ENCODE data around the gene ACSS3. TPM values are rescaled to one million over a fixed set of nuclear protein-coding genes. Genes with fewer than 3 reads are reported as not detected.
"Not testable (repeated sequence)": the region's sequence is repeated elsewhere in the genome, so short reads cannot be mapped to it uniquely, and the experiment has no call there.

ACSS3 gene
- total RNA-seq, 3 donors from 2014 or later: 0.69 to 6.4 (median 1.9) TPM

DNA sequence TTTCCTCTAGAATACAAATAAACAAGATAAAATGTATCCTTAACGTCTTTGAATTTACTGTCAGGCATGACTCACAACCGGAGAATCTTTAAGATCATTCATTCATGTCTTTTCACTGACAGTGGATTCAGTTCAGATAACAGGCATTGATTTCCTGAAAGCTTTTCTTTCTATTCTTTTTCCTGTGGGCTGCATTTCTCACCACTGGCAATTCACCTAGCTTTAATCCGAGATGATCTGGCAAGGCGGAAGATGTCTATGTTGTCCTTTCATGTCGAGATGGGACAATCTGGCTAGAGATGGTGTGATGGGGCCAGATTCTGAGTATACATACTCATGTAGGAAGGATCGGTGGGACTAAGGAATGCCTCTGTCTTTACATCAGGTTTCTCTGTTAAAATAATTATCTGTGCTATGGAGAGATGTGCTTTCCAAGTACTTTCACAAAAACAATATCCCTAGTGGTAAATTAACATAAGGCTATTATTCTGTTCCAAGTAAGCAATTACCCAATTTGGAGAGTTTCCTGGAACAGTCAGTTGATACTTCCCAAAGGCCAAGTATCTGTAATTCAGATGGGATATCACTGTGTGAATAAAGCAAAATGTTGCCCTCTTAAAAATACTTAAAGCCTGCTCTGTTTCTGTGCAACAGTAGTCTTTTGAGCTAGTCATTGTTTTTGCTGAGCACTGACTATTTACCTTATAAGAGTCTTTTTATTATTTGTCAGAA lies 17.8 kb downstream of the ACSS3 start:
- intact Hi-C loops (cut with DNase I, micrococcal nuclease): no loop called here
- no peak for DNase-seq
- no peak for ATAC-seq

DNA sequence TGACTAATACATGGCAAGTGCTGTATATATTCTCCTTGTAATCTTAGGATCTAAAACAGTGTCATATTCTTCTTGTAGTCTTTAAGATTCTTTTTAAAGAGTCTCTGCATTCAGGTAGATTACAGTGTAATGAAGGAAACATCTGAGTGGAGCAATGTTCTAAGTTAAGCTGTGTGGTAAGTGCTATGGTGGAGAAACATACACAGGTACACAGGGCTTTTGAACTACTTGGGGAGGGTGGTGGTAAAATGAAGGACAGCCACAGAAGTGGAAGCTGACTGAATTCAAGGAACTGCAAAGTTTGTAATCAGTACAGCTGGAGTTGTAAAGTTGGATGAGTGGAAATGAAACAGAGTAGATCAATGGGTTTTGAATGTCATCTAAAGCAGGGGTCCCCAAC lies 27.8 kb downstream of the ACSS3 start:
- Histone ChIP-seq H3K4me3 (no peak overlapping the region), H3K9me3 (no peaks in the 10 kb centered on the region), H3K4me1 (ENCODE audit: low read depth) (no peaks in the 10 kb centered on the region), H3K36me3 (ENCODE audit: low read depth) (no peaks in the 10 kb centered on the region)
- no peak for DNase-seq
- intact Hi-C loops (cut with DNase I, micrococcal nuclease): no loop called here
- TF ChIP-seq, protein P1, sequence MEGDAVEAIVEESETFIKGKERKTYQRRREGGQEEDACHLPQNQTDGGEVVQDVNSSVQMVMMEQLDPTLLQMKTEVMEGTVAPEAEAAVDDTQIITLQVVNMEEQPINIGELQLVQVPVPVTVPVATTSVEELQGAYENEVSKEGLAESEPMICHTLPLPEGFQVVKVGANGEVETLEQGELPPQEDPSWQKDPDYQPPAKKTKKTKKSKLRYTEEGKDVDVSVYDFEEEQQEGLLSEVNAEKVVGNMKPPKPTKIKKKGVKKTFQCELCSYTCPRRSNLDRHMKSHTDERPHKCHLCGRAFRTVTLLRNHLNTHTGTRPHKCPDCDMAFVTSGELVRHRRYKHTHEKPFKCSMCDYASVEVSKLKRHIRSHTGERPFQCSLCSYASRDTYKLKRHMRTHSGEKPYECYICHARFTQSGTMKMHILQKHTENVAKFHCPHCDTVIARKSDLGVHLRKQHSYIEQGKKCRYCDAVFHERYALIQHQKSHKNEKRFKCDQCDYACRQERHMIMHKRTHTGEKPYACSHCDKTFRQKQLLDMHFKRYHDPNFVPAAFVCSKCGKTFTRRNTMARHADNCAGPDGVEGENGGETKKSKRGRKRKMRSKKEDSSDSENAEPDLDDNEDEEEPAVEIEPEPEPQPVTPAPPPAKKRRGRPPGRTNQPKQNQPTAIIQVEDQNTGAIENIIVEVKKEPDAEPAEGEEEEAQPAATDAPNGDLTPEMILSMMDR (IDR thresholded peaks at IDR 0.05): no peak
- no peak for ATAC-seq

More for the DNA sequence above, 17.8 kb downstream of the ACSS3 start:
- Histone ChIP-seq H3K4me3 (no peak overlapping the region), H3K9me3 (no peaks in the 10 kb centered on the region), H3K36me3 (ENCODE audit: low read depth) (no peaks in the 10 kb centered on the region), H3K4me1 (ENCODE audit: low read depth) (no peaks in the 10 kb centered on the region)
- TF ChIP-seq, protein P1 (IDR thresholded peaks at IDR 0.05): no peak

DNA sequence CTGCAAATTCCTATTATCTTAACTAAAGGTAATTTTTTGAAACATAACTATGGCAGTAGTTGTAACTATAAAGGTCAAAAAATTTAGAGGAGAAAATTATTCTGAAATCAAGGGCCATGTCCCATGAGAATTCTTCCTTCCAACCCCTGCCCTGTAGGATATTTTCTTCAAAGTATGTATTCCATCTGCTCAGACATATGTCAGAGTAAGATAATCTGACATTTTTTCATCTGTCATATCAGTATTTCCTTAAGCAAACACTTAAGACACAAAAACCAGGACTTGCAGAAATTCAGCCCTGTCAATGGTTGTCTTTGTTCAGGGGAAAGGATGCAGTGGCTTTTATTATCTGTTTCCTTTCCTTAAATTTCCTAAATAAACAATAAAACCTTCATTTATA lies 36.3 kb downstream of the ACSS3 start:
- no peak for ATAC-seq
- H3K4me1 ChIP-seq (ENCODE audit: low read depth): no peaks in the 10 kb centered on the region
- no peaks in the 10 kb centered on the region for H3K9me3 ChIP-seq
- intact Hi-C loops (cut with DNase I, micrococcal nuclease): no loop called here
- TF ChIP-seq, protein P1 (IDR thresholded peaks at IDR 0.05): no peak
- no peak overlapping the region for H3K4me3 ChIP-seq
- no peak for DNase-seq
- no peaks in the 10 kb centered on the region for H3K36me3 ChIP-seq (ENCODE audit: low read depth)

DNA sequence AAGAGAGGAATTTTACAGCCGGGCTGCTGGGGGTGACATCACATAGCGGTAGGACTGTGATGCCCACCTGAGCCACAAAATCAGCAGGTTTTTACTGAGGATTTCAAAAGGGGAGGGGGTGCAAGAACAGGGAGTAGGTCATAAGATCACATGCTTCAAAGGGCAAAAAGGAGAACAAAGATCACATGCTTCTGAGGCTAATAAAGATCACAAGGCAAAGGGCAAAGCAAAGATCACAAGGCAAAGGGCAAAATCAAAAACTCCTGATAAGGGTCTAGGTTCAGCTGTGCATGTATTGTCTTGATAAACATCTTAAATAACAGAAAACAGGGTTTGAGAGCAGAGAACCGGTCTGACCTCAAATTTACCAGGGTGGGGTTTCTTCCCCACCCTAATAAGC lies 41.2 kb downstream of the ACSS3 start:
- intact Hi-C loops (cut with DNase I, micrococcal nuclease); DNase-seq; ATAC-seq; H3K9me3 ChIP-seq; H3K4me1 ChIP-seq (ENCODE audit: low read depth); H3K4me3 ChIP-seq; H3K36me3 ChIP-seq (ENCODE audit: low read depth): not testable (repeated sequence)

DNA sequence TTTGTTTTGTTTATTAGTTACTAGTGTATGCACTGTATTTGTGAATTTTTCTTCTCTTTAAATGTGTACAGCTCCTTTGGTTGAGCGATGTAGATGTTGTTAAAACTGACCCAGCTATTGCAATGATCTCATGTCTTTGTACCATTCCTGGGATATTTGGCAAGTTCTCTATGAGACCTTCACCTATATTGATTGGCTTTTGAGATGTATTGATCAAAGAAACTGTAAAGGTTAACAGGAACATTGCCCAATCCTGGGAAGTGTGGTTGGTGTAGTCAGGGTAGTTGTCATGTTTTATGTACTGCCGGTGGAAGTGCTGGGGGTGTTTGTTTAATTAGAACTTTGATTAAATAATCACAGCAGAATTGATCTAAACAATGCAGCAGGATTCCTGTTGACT lies 43.1 kb downstream of the ACSS3 start:
- ATAC-seq (no peak), DNase-seq (no peak)
- intact Hi-C loops (cut with DNase I, micrococcal nuclease): no loop called here
- TF ChIP-seq, protein P1 (IDR thresholded peaks at IDR 0.05): no peak
- H3K4me1 ChIP-seq (ENCODE audit: low read depth): no peaks in the 10 kb centered on the region
- no peaks in the 10 kb centered on the region for H3K36me3 ChIP-seq (ENCODE audit: low read depth)
- H3K4me3 ChIP-seq: no peak overlapping the region
- no peaks in the 10 kb centered on the region for H3K9me3 ChIP-seq

DNA sequence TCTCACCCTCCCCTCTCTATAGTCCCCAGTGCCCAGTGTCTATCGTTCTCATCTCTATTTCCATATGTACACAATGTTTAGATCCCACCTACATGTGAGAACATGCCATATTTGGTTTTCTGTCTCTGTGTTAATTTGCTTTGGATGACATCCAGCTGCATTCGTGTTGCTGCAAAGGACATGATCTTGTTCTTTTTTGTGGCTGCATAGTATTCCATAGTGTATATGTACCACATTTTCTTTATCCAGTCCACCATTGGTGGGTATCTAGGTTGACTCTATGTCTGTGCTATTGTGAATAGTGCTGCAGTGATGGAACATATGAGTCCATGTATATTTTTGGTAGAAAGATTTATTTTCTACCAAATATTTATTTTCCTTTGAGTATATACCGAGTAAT lies 45.7 kb downstream of the ACSS3 start:
- TF ChIP-seq, protein P1 (IDR thresholded peaks at IDR 0.05): no peak
- no peak for DNase-seq
- Histone ChIP-seq H3K9me3 (no peaks in the 10 kb centered on the region), H3K4me1 (ENCODE audit: low read depth) (no peaks in the 10 kb centered on the region), H3K4me3 (no peak overlapping the region), H3K36me3 (ENCODE audit: low read depth) (no peaks in the 10 kb centered on the region)
- intact Hi-C loops (cut with DNase I, micrococcal nuclease): no loop called here
- no peak for ATAC-seq
